ENCODE results near the gene ACTG1.

GRCh38 chr17:81527591-81528383 is 15.2 kb upstream of the ACTG1 start, which contains the start of gene FSCN2:
- TF ChIP-seq CTCF (IDR thresholded peaks at IDR 0.05): peak in 1 of 5 experiments; percentile 11
- no peak for TF ChIP-seq POLR2A (IDR thresholded peaks at IDR 0.05)
- no peak for TF ChIP-seq EP300 (IDR thresholded peaks at IDR 0.05)
